ENCODE measurements around the gene CFAP100.

CFAP100 gene

GRCh38 chr3:126480861-126481260 lies 86.2 kb downstream of the CFAP100 start:
- DNase-seq (ENCODE audit: low spot score): no peak

GRCh38 chr3:126481808-126482502 lies 87.2 kb downstream of the CFAP100 start:
- no peak for DNase-seq (ENCODE audit: low spot score)

- DNase-seq (ENCODE audit: low spot score): no peak
Measured at GRCh38 chr3:126482503-126483255, 88.0 kb downstream of the CFAP100 start.

GRCh38 chr3:126483321-126483761 lies 88.6 kb downstream of the CFAP100 start:
- no peak for DNase-seq (ENCODE audit: low spot score)

GRCh38 chr3:126484148-126484547 lies 89.4 kb downstream of the CFAP100 start:
- no peak for DNase-seq (ENCODE audit: low spot score)

- DNase-seq (ENCODE audit: low spot score): no peak
Measured at GRCh38 chr3:126484662-126485061, 90.0 kb downstream of the CFAP100 start.

GRCh38 chr3:126485176-126485897 lies 90.6 kb downstream of the CFAP100 start:
- DNase-seq (ENCODE audit: low spot score): no peak

GRCh38 chr3:126485956-126486355 lies 91.2 kb downstream of the CFAP100 start:
- no peak for DNase-seq (ENCODE audit: low spot score)

All from CD4-positive, alpha-beta T cell treated with Interleukin-15 for 4 hours (primary cell).